Cardiac fibroblast (primary cell): ENCODE results near the gene CASZ1.

Experiments
- DNase-seq, 2 donors: peaks; one replicate each; pipeline versions ENCODE4 v3.0.0 to v3.0.0-alpha.2; 2010; ENCODE audit warnings: low read depth in 2 of 2
- H3K4me3 ChIP-seq, 2 donors: replicated peaks in 1 of 2; 1 replicate in 1 of 2; 2 replicates in 1 of 2; pipeline ENCODE4 v1.5.1; 2011; ENCODE audit warnings: low read depth in 2 of 2, low read length in 2 of 2, mild to moderate bottlenecking in 2 of 2, moderate library complexity in 1 of 2
- TF ChIP-seq, protein P1 (sequence below): IDR thresholded peaks from one replicate; pipeline ENCODE4 v1.5.1; 2011; ENCODE audit warnings: low read depth, mild to moderate bottlenecking, low read length, inconsistent platforms

Gene CASZ1

DNA sequence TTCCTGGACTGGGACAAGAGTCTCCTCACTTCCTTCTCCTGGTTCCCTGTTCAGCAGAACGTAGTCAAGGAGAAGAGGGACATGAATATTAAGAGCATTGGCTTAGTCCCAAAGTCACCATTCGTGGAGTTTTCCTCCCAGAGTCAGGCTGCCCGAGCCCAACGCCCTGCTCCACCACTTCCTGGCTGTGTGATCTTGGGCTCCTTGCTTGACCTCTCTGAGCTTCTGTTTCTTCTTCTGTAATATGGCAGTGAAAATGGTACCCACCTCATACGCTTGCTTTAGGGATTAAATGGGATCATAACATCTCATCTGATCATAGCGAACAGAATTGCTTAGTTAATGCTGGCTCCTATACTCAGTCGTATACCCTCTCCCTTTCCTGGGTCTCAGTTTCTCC lies 12.0 kb upstream of the CASZ1 start:
- no peak for DNase-seq
- no peak overlapping the region for H3K4me3 ChIP-seq
- TF ChIP-seq, protein P1, sequence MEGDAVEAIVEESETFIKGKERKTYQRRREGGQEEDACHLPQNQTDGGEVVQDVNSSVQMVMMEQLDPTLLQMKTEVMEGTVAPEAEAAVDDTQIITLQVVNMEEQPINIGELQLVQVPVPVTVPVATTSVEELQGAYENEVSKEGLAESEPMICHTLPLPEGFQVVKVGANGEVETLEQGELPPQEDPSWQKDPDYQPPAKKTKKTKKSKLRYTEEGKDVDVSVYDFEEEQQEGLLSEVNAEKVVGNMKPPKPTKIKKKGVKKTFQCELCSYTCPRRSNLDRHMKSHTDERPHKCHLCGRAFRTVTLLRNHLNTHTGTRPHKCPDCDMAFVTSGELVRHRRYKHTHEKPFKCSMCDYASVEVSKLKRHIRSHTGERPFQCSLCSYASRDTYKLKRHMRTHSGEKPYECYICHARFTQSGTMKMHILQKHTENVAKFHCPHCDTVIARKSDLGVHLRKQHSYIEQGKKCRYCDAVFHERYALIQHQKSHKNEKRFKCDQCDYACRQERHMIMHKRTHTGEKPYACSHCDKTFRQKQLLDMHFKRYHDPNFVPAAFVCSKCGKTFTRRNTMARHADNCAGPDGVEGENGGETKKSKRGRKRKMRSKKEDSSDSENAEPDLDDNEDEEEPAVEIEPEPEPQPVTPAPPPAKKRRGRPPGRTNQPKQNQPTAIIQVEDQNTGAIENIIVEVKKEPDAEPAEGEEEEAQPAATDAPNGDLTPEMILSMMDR, result no peak

DNA sequence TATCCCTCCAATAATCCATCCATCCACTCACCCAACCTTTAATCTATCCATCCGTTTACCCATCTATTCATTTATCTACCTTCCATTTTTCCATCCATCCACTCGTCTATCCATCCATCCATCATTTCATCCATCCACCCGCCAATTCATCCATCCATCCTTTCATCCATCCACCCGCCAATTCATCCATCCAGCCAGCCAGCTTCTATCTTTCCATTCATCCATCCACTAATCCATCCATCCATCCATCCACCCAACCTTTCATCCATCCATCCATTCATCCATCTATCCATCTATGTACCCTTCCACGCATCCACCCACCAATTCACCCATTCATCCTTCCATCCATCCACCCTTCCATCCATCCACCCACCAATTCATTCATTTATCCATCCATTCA lies 10.5 kb upstream of the CASZ1 start:
- no peak for DNase-seq
- no peak overlapping the region for H3K4me3 ChIP-seq
- TF ChIP-seq, protein P1, result no peak

DNA sequence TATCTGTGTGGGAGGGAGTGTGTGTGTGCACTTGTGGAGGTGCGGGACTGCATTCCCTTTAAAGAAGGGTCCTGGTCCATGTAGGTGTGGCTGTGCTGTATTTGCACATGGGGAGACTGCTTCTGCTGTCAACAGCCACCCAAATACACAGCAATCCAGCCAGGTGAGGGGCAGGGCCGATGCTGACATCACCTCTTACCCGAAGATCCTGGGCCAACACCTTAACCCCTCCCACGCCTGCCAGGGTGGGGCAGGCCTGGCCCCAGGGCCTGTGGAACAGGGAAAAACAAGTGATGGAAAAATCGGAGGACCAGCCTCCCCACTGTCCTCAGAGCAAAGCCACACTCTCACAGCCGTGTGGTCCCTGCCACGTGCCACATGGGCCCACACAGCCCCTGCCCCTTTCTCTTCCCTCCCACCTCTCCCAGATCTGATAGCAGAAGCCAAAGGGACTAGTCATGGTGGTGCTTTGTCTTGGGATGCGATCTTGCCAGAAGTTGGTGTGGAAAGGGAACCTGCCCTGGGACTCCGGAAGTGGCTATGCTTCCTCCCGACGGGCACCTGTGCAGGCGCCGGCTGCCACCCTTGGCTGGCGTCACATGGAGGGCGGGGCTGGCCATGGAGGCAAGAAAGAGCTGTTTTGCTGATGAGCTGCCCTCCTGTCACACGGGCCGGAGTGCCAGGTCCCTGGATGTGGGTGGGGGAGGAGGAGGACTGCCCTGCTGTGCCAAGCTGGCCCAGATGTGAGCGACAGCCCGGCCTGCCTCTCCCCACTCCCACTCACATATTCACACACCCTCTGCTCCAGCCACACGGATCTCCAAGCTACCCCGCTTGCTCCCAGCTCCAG lies 7.8 kb upstream of the CASZ1 start:
- no peak for DNase-seq
- TF ChIP-seq, protein P1, result no peak
- H3K4me3 ChIP-seq, result no peak overlapping the region

DNA sequence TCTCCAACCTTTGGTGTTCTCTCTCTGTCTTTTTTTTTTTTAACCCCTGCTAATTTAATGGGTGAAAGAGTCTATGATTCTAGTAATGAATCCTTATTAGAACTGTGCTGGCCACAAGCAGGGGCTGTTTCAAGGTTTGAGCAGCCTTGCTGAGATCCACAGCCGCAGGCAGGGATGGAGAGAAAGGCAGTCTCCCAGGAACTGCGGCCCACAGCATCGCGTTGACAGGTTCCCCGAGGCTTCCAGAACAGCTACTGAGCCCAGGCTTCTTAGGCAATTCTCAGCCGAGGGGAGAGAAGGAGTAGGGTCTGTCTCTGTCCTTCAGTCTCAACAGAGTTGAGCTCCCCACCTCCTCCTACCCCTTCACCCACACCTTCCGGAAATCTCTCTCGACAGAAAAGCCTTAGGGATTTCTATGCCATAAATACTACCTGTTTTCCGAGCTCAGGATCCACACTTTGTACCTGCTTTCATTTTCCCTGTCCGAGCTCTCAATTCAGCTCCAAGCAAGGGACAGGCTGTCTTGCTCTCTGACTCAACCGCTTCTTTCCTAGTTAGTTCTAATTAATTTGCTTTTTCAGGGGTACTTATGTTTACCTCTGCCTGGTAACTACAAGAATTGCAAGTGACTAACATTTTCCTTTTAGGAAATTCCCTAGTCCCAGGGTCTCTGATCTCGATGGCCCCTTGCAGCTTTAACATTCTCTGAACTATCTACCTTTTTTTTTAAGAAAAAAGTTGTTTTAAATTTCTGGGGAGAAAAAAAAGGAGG lies 6.7 kb upstream of the CASZ1 start:
- H3K4me3 ChIP-seq, result no peak overlapping the region
- TF ChIP-seq, protein P1, result no peak
- DNase-seq, result no peak

DNA sequence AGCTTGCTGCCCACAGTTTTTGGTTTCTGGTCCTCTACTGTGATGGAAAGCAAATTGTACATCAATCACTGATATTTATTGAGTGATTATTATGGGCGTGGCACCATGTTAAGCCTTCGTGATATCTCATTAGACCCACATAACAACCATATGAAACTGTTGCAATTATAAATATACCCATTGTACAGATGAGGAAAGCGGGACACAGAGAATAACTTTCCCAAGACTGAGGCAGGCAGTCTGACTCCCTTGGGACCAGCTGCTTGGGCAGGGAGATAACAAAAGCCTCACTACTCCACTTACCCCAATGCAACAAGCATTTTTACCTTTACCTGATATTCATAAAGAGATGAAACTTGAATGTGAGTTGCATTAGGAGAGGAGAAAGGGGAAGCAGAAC lies 4.3 kb upstream of the CASZ1 start:
- no peak for DNase-seq
- no peak overlapping the region for H3K4me3 ChIP-seq
- TF ChIP-seq, protein P1, result no peak

DNA sequence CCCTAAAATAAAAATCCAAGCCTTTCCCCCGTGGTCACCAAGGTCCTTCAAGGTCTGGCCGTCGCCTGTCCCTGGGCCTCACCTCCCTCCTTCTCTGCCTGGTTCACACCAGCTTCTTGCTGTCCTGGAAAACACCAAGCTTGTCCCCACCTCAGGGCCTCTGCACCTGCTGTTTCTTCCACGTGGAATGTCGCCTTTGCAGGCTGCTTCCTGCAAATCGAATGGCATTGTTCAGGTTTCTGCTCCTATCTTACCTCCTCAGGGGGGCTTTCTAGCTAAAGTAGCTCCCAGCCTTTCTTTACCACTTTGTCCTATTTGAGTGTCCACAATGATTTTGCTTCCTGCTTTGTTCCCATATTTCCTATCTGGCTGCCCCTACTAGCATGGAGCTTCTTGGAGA lies 3.3 kb upstream of the CASZ1 start:
- TF ChIP-seq, protein P1, result no peak
- DNase-seq, result no peak
- H3K4me3 ChIP-seq, result no peak overlapping the region
